Activated CD8-positive, alpha-beta memory T cell treated with anti-CD3 and anti-CD28 coated beads, Interleukin-2, amount 50 U/mL, for 24 hours (primary cell): ENCODE measurements around the gene ST8SIA6.
"Not testable (repeated sequence)": the region's sequence is repeated elsewhere in the genome, so short reads cannot be mapped to it uniquely, and the experiment has no call there.

Experiments
- DNase-seq: peaks from one replicate; pipeline ENCODE4 v3.0.0-alpha.2; 2020; ENCODE audit errors: extremely low read depth

The ST8SIA6 gene

GRCh38 chr10:17344206-17344605 is 110.2 kb downstream of the ST8SIA6 start:
- DNase-seq: no peak

DNA sequence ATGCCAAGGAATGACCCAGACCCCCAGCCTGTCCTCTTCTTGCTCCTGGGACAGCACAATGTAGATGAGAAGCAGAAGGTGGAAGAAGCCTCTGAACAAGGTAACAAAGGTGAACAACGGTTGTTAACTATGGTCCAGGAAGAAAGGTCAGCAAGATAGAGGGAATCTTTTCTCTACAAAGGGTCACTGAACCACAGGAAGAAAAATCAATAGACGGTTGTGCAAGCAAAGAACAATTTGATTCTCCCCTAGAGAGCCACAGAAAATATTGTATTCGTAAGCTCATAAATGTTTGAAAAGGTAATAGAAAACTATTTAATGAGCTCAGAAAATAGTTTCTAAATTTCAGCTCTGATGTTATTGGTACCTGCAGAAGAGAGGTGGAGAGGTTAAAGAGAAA is 111.3 kb downstream of the ST8SIA6 start:
- DNase-seq: no peak

DNA sequence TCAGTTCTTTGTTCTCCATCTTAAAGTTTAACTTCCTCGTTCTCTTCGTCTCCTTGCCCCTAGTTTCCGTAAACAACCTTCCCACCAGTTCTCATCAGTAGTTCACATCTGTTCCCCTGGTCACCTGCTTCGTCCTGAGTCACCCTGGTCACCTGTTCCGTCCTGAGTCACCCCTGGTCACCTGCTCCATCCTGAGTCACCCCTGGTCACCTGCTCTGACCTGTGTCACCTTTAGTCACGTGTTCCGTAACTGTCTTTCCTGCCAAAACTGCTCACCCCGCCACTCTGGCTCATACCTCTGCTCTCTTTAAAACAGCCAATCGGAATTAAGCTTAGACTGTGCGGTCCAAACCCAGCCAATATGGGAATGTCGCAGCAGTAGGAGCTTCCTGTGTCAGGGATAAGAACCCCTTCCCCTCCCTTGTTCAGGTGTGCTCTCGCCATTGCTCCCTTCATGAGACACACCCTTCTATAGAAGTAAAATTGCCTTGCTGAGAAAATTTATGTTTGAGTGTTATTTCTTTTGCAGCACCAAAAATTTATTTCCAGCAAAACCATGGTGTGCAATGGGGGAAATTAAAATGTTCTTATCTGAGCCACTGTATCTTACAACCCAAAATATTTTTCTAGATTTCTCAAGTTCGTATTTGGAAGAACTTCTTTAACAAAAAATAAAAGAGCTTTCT is 114.1 kb downstream of the ST8SIA6 start:
- DNase-seq: no peak

DNA sequence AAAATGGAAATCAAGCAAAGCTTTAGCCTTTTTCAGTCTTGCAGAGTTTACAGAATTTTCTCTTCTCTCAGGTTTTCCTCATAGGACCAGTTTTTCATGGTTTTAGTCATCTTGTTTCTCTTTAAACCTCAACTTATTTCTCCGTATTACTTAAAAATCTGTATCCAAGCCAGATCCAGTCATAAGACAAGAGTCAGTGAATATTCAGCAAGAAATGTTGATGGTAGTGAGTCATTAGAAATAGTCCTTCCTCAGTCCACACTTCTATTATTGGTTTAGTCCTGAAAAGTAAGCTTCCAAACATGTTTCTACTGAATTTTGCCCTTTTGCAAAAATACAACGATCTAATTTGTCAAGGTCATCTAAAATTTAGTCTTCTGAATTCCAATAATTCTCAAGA is 119.3 kb downstream of the ST8SIA6 start:
- DNase-seq: no peak

DNA sequence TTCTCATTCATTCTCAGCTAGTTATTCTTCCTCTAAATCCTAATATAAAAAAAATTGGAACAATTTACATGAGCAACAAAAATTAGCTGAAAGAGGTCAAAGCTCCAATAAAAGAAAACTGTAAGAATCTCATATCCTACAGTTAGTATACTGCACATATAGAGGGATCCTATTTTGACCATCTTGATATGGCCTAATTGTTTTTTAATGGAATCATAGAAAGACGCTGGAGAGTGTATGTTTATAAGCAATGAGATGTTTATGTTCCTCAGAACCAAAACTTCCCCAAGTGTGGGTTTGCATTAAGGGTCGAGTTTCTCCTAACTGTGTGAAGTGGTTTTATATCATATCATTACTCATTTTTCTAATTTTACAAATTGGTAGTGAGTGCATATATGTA is 123.9 kb downstream of the ST8SIA6 start:
- DNase-seq: no peak

DNA sequence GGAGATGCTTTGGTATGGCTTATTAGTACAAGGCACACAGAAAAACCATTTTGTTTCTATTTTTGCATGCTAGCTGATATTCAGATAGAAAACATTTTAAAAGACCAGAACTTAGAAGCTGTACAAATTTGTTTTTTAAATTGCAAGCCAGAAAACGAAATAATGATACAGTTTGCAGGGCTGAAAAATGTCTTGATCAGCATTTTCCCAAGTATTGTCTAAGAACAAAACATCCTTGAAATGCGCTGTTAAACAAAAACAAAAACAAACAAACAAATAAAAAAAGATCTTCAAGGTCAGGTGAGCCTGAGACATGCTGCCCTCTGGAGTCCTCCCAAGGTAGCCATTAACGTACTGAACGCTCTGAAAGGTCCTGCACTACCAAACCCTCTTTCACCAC is 128.0 kb downstream of the ST8SIA6 start:
- DNase-seq: no peak

DNA sequence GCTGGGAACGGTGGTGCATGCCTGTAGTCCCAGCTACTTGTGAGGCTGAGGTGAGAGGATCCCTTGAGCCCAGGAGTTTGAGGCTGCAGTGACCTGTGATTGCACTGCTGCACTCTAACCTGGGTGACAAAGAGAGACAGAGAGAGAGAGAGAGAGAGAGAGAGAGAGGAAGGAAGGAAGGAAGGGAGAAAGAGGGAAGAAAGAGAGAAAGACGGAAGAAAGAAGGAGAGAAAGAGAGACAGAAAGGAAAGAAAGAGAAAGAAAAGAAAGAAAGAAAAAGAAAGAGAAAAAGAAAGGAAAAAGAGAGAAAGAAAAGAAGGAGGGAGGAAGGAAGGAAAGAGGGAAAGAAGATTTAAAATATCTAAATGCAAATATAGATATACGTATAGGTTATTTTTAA is 132.4 kb downstream of the ST8SIA6 start:
- not testable (repeated sequence) for DNase-seq

DNA sequence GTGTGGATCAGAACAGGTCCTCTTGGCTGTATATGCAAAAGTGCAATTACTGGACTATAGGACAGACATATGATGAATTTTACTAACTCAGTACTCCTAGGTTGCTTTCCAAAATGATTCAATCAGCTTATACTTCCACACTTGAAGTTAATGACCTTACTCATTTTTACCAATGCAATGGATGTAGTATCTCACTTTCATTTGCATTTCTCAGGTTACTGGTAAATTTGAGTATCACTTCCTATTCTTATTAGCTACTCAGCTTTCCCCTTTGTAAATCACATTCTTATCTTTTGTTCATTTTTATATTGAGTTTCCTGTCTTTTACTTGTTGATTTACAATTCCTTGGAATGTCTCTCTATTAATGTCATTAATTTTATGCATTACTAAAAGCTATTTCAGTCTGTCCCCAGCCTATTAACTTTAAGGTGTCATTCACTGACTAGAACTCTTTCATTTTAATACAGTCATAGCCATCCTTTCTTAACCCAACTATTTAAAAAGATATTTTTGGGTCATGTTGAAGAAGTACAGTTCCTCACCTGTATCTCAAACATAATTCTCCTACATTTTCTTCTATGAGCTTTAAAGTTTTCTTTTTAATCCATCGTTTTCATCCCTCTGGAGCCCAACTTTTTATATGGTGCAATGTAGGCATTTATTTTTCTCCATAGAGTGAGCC is 137.8 kb downstream of the ST8SIA6 start:
- no peak for DNase-seq

- DNase-seq: no peak
Measured at GRCh38 chr10:17309435-17309834, 145.0 kb downstream of the ST8SIA6 start.

DNA sequence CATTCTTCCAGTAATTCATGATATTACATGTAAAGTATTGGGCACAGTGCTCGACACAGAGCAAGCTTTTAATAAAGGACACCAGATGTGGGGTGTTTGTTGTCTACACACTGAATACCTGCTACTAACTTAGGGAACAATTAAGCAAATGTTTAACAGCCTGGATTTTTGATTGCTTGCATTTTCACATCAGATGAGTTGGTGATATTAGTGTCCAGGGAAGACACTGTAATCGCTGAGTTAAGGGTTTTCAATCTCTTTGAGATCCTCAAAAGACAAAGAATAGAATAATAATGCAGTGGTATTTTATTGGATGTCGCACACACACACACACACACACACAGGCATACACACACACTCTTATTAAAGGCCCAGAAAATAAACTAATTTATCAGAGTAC is 147.3 kb downstream of the ST8SIA6 start:
- no peak for DNase-seq

GRCh38 chr10:17292375-17292774 is 162.0 kb downstream of the ST8SIA6 start:
- DNase-seq: no peak

DNA sequence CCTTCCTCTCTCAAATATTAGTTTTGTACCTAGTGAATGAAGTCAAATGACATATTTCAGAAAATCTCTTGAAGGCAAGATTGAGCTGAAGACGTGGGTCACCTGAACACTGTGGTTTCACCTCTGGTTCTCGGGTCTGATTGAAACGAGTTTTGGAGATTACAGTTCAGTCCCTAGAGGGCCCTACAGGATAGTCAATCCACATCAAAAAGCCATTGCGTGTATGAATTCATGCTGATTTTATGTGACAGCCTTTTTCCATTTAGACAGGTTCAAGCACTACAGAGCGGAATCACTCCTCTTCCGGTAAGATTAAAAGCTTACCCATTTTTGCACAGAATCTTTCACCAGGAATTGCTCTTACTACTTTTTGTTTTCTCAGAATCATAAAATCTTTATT is 164.2 kb downstream of the ST8SIA6 start:
- DNase-seq: no peak

DNA sequence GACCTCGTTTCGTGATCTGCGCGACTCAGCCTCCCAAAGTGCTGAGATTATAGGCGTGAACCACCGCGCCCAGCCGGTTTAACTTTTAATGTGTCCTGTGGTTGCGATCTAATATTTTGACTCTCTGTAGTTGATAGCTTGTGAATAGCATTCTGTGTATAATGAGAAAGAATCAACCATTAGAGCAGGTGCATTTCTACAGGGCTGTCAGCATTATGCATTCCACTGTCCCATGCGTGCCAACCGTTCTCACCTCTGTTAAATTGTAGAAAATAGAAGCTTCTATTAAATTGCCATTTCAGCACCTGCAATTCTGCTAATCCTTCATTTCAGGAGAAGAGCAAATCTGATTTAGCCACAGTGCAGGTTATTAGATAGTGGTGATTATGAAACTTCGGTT is 164.6 kb downstream of the ST8SIA6 start:
- no peak for DNase-seq

GRCh38 chr10:17286562-17287550 is 167.5 kb downstream of the ST8SIA6 start:
- DNase-seq: no peak

GRCh38 chr10:17282311-17282710 is 172.1 kb downstream of the ST8SIA6 start:
- DNase-seq: no peak

DNA sequence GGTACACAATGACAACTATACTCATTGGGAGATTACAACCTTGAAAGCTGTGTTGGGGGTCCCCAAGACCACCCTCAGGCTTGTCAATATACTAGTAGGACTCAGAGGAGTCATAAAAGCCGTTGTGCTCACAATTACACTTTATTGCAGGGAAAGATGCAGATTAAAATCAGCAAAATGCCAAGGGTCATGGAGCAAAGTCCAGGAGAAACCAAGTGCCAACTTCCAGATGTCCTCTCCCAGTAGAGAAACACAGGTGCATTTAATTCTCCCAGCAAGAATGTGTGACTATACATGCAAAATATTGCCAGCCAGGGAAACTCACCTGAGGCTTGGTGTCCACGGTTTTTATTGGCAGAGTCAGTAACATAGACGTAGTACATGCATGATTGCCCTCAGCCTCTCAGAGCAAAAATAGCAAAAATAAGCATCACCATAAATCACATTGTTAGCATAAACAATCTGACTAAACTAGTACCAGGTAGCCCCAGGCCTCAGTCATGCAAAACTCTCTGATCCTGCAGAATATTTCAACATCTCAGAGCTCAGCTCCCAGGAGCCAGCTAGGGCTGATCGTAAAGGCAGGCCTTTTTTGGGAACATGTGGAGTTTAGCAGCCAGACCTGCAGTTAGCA is 175.7 kb downstream of the ST8SIA6 start:
- DNase-seq: no peak

DNA sequence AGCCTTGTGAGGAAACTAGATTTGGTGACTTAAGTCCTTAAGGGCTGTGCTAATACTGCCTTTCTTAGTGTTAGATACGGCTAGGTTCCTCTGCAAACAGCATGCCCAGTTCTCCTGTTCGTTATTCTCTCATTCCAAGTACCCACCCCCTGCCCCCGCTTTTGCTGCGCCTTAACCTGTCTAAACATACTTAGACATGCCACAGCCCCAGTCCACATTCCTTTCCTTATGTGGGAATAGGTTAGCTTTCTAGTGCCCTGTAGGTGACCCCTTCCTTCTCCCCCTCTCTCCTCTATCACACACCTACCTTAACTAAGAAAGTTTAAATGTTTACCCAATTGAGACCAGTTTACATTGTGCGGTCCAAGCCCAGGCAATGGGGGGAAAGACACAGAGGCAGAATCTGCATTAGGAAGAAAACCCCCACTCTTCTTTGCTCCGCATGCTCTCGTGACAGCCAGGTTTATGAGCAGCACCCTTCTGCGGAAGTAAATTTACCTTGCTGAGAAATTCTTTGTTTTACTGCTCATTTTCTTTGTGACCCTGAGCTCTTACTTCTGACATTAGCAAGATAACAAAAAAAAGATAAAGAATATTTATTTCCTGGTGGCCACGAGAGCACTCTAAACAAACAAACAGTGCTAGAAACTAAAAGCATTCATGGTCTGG is 177.5 kb downstream of the ST8SIA6 start:
- no peak for DNase-seq

- no peak for DNase-seq
Measured at GRCh38 chr10:17273403-17273802, 181.0 kb downstream of the ST8SIA6 start.

- DNase-seq: no peak
Measured at GRCh38 chr10:17272648-17273047, 181.7 kb downstream of the ST8SIA6 start.
